DOHH2 (cell line): ENCODE data around the gene PDZRN3.

ENCODE experiments used
- H3F3A ChIP-seq: fragments of 200-600 bp; sonication (generic), shearing (Covaris generic); 2 replicates; pipeline ENCODE4 v1.6.0; 2016; ENCODE audit warnings: antibody characterized with exemption, mild to moderate bottlenecking; ENCODE audit not compliant: control insufficient read depth, insufficient read depth
- H3K27ac ChIP-seq: fragments of 200-600 bp; sonication (generic); 2 replicates; pipeline ENCODE4 v1.5.1; 2014; ENCODE audit warnings: low read depth, mild to moderate bottlenecking, low read length, moderate library complexity
- H3K27me3 ChIP-seq: fragments of 200-600 bp; sonication (generic); 2 replicates; pipeline ENCODE4 v1.6.1; 2014; ENCODE audit warnings: mild to moderate bottlenecking, low read length, mixed read lengths; ENCODE audit not compliant: control insufficient read depth
- H3K36me3 ChIP-seq: fragments of 200-600 bp; sonication (generic); 2 replicates; pipeline ENCODE4 v1.6.1; 2014; ENCODE audit warnings: mild to moderate bottlenecking, low read length, moderate library complexity, mixed read lengths; ENCODE audit not compliant: control insufficient read depth
- H3K4me1 ChIP-seq: fragments of 200-600 bp; sonication (generic); 2 replicates; pipeline ENCODE4 v1.6.1; 2014; ENCODE audit warnings: mild to moderate bottlenecking, low read length, mixed read lengths; ENCODE audit not compliant: control insufficient read depth
- H3K4me2 ChIP-seq: fragments of 200-600 bp; sonication (generic); 2 replicates; pipeline ENCODE4 v1.6.0; 2014; ENCODE audit warnings: mild to moderate bottlenecking, low read length, moderate library complexity
- H3K4me3 ChIP-seq: fragments of 200-600 bp; sonication (generic); 2 replicates; pipeline ENCODE4 v1.5.1; 2014; ENCODE audit warnings: mild to moderate bottlenecking, low read length, mixed read lengths
- H3K79me2 ChIP-seq: fragments of 200-600 bp; sonication (generic); 2 replicates; pipeline ENCODE4 v1.6.1; 2014; ENCODE audit warnings: mild to moderate bottlenecking, low read length, mixed read lengths; ENCODE audit not compliant: control insufficient read depth
- H3K9me2 ChIP-seq: fragments of 200-600 bp; sonication (generic); replicated peaks from 2 replicates; pipeline ENCODE4 v1.6.1; 2014; ENCODE audit warnings: mild to moderate bottlenecking, low read length, mixed read lengths; ENCODE audit not compliant: control insufficient read depth
- H3K9me3 ChIP-seq: fragments of 200-600 bp; sonication (generic); 2 replicates; pipeline ENCODE4 v1.6.1; 2014; ENCODE audit warnings: antibody characterized with exemption, low read length, mixed read lengths; ENCODE audit not compliant: control insufficient read depth, insufficient read depth
- H4K20me1 ChIP-seq: fragments of 200-600 bp; sonication (generic); 2 replicates; pipeline ENCODE4 v1.6.0; 2014; ENCODE audit warnings: low read depth, mild to moderate bottlenecking, antibody characterized with exemption, low read length, moderate library complexity; ENCODE audit not compliant: control insufficient read depth, insufficient read depth
- CTCF ChIP-seq: fragments of 200-600 bp; sonication (generic); IDR thresholded peaks from one replicate; pipeline ENCODE4 v1.5.1; 2014; ENCODE audit warnings: antibody characterized with exemption, mild to moderate bottlenecking, low read depth, low read length; ENCODE audit not compliant: poor library complexity, severe bottlenecking
- EZH2phosphoT487 ChIP-seq: fragments of 200-600 bp; sonication (generic); IDR thresholded peaks from 2 replicates; pipeline ENCODE4 v1.6.1; 2017; ENCODE audit warnings: borderline replicate concordance, mild to moderate bottlenecking, antibody characterized with exemption, low read length, moderate library complexity, mixed read lengths

The PDZRN3 gene

GRCh38 chr3:73604451-73604850 lies 20.3 kb downstream of the PDZRN3 start:
- Histone ChIP-seq H3K9me3 (no peaks in the 10 kb centered on the region), H3K4me3 (no peak overlapping the region), H3K27me3 (no peaks in the 10 kb centered on the region), H3K79me2 (no peaks in the 10 kb centered on the region), H3K4me2 (no peak overlapping the region), H3F3A (no peaks in the 10 kb centered on the region), H3K9me2 (no peaks in the 10 kb centered on the region), H3K4me1 (no peaks in the 10 kb centered on the region), H3K36me3 (no peaks in the 10 kb centered on the region), H4K20me1 (no peaks in the 10 kb centered on the region), H3K27ac (no peak overlapping the region)
- no peak for TF ChIP-seq CTCF
- no peak for TF ChIP-seq EZH2phosphoT487

DNA sequence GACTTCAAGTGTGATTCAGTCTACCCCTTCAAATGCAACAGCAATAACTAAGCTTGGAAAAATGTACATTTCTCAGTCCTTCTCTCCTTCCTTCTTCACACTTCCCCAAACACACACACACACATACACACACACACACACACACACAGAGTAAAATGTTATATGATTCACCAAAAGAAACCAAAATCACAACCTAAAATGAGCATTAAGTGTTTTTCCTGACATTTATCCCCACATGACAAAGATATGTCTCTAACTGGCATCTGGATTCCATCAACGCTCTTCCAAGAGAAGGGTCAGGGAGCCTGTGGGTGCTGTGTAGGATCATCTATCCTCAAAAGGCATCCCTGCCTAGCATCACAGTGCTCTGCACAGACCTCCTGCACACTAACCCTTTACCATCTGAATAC lies 21.0 kb downstream of the PDZRN3 start:
- Histone ChIP-seq H3K36me3 (no peaks in the 10 kb centered on the region), H3K27me3 (no peaks in the 10 kb centered on the region), H3K4me2 (no peak overlapping the region), H3K4me3 (no peak overlapping the region), H4K20me1 (no peaks in the 10 kb centered on the region), H3K79me2 (no peaks in the 10 kb centered on the region), H3K4me1 (no peaks in the 10 kb centered on the region), H3F3A (no peaks in the 10 kb centered on the region), H3K9me3 (no peaks in the 10 kb centered on the region), H3K27ac (no peak overlapping the region), H3K9me2 (no peaks in the 10 kb centered on the region)
- TF ChIP-seq CTCF (no peak), EZH2phosphoT487 (no peak)

DNA sequence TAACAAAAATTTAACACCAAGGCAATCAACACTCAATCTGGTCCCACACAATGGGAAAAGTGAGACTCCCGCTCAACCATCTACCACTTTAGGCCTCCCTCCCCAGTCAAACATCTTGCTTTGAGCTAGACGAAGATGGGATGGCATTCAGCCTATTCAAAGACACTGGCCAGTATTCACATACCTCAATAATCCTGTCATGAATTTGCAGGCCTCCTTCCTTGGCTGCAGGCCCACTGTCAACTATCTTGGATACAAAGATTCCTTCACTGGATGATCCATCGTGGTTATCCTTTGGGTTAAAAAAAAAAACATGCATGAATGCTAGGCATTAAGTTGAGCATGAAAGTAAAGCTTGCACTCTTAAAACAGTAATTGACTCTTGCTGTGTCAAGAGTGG lies 22.6 kb downstream of the PDZRN3 start:
- TF ChIP-seq CTCF, result no peak
- H3K9me3 ChIP-seq, result no peaks in the 10 kb centered on the region
- no peaks in the 10 kb centered on the region for H3K9me2 ChIP-seq
- no peak overlapping the region for H3K4me2 ChIP-seq
- H3K4me1 ChIP-seq, result no peaks in the 10 kb centered on the region
- H3F3A ChIP-seq, result no peaks in the 10 kb centered on the region
- no peak overlapping the region for H3K27ac ChIP-seq
- no peaks in the 10 kb centered on the region for H3K79me2 ChIP-seq
- H4K20me1 ChIP-seq, result no peaks in the 10 kb centered on the region
- no peak overlapping the region for H3K4me3 ChIP-seq
- H3K36me3 ChIP-seq, result no peaks in the 10 kb centered on the region
- H3K27me3 ChIP-seq, result no peaks in the 10 kb centered on the region

- no peak overlapping the region for H3K27ac ChIP-seq
- H3K9me3 ChIP-seq, result no peaks in the 10 kb centered on the region
- H3K36me3 ChIP-seq, result no peaks in the 10 kb centered on the region
- H3K4me2 ChIP-seq, result no peak overlapping the region
- no peaks in the 10 kb centered on the region for H4K20me1 ChIP-seq
- no peaks in the 10 kb centered on the region for H3K4me1 ChIP-seq
- no peak overlapping the region for H3K4me3 ChIP-seq
- TF ChIP-seq CTCF (no peak), EZH2phosphoT487 (no peak)
- H3F3A ChIP-seq, result no peaks in the 10 kb centered on the region
- no peaks in the 10 kb centered on the region for H3K27me3 ChIP-seq
- H3K79me2 ChIP-seq, result no peaks in the 10 kb centered on the region
- no peaks in the 10 kb centered on the region for H3K9me2 ChIP-seq
Observed at GRCh38 chr3:73601481-73601880, 23.3 kb downstream of the PDZRN3 start.
